DND-41 (cell line): ENCODE measurements around the gene WDR7.

ENCODE experiments used
- ATAC-seq: fragments of 200-7000 bp; cut with Tn5 transposase; 3 replicates; pipeline ENCODE4 v1.9.1; 2021; ENCODE audit warnings: low read depth; ENCODE audit not compliant: insufficient read depth
- DNase-seq: peaks from one replicate; pipeline ENCODE4 v3.0.0-alpha.2; 2020
- H2AFZ ChIP-seq: 2 replicates; pipeline ENCODE4 v1.6.0; 2012; ENCODE audit warnings: low read depth, low read length
- H3K27ac ChIP-seq: 2 replicates; pipeline ENCODE4 v1.5.1; 2012; ENCODE audit warnings: low read length, inconsistent platforms
- H3K27me3 ChIP-seq: fragments of 200-600 bp; sonication (generic); 2 replicates; pipeline ENCODE4 v1.6.0; 2012; ENCODE audit warnings: low read length, mild to moderate bottlenecking, inconsistent platforms; ENCODE audit not compliant: insufficient read depth, poor library complexity
- H3K36me3 ChIP-seq: 2 replicates; pipeline ENCODE4 v1.5.1; 2012; ENCODE audit warnings: low read length, inconsistent platforms; ENCODE audit not compliant: insufficient read depth
- H3K4me1 ChIP-seq: 2 replicates; pipeline ENCODE4 v1.5.1; 2012; ENCODE audit warnings: mild to moderate bottlenecking, low read length; ENCODE audit not compliant: insufficient read depth
- H3K4me2 ChIP-seq: 2 replicates; pipeline ENCODE4 v1.6.0; 2012; ENCODE audit warnings: mild to moderate bottlenecking, moderate library complexity, low read length, inconsistent platforms; ENCODE audit not compliant: insufficient read depth
- H3K4me3 ChIP-seq, 2 experiments: fragments of 200-600 bp in 1 of 2; shearing (Covaris generic) in 1 of 2; 2 replicates each; pipeline ENCODE4 v1.5.1; 2012 to 2016; ENCODE audit warnings: inconsistent platforms in 2 of 2, low read length in 2 of 2, mild to moderate bottlenecking in 2 of 2, low read depth in 1 of 2, moderate library complexity in 1 of 2
- H3K79me2 ChIP-seq: 2 replicates; pipeline ENCODE4 v1.6.0; 2012; ENCODE audit warnings: low read length, inconsistent platforms; ENCODE audit not compliant: insufficient read depth
- H3K9ac ChIP-seq: 2 replicates; pipeline ENCODE4 v1.6.0; 2012; ENCODE audit warnings: low read depth, mild to moderate bottlenecking, inconsistent platforms, low read length, moderate library complexity
- H3K9me3 ChIP-seq: 2 replicates; pipeline ENCODE4 v1.5.1; 2012; ENCODE audit warnings: low read length, moderate library complexity, mild to moderate bottlenecking, inconsistent platforms; ENCODE audit not compliant: insufficient read depth, severe bottlenecking
- H4K20me1 ChIP-seq: 2 replicates; pipeline ENCODE4 v1.6.0; 2012; ENCODE audit warnings: low read length; ENCODE audit not compliant: insufficient read depth
- EZH2 ChIP-seq: IDR thresholded peaks from 3 replicates; pipeline ENCODE4 v1.6.1; 2012; ENCODE audit warnings: borderline replicate concordance, low read depth, mild to moderate bottlenecking, moderate library complexity, low read length, inconsistent platforms; ENCODE audit not compliant: severe bottlenecking
- TF ChIP-seq, protein P1 (sequence below): IDR thresholded peaks from 2 replicates; pipeline ENCODE4 v1.5.1; 2012; ENCODE audit warnings: borderline replicate concordance, low read length, moderate library complexity, mild to moderate bottlenecking; ENCODE audit not compliant: poor library complexity, severe bottlenecking; ENCODE audit errors: extremely low read depth

The WDR7 gene

DNA sequence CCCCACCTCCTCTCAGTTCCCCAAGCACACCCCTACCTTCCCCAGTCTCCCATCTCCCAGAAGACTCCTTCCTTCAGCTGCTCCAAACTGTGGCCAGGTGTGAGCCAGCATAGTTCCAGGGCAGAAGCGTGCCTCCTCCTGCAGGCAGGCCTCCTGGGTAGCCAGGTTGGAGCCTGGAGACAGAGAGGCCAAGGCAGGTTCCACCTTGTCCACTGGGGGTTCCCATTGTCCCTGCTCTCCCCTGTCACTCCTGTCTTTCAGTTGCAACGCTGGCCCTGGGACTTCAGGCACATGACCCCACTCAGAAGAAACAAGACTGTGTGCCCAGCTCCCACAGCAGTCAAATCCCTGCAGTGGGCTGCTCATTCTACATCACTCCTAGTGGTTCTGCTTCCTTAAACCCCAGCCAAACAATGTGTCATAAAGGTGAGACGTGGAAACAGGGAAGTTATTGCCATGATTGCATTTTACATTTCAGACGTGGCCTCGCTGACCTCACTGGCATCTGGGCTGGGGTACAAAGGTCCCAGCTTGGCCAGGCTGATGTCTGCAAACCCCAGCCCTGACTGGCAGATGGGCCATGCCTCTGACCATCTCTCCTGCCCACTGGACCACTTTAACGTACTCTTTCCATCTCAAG, 399.3 kb downstream of the WDR7 start:
- Histone ChIP-seq H3K4me1 (no peaks in the 10 kb centered on the region), H2AFZ (no peak overlapping the region), H3K4me3 (no peak overlapping the region), H3K79me2 (no peaks in the 10 kb centered on the region), H3K9ac (no peak overlapping the region), H3K36me3 (no peaks in the 10 kb centered on the region), H3K27ac (no peak overlapping the region), H3K9me3 (no peaks in the 10 kb centered on the region), H3K4me2 (no peak overlapping the region), H3K27me3 (no peaks in the 10 kb centered on the region), H4K20me1 (no peaks in the 10 kb centered on the region)
- ATAC-seq: no peak
- TF ChIP-seq, protein P1, sequence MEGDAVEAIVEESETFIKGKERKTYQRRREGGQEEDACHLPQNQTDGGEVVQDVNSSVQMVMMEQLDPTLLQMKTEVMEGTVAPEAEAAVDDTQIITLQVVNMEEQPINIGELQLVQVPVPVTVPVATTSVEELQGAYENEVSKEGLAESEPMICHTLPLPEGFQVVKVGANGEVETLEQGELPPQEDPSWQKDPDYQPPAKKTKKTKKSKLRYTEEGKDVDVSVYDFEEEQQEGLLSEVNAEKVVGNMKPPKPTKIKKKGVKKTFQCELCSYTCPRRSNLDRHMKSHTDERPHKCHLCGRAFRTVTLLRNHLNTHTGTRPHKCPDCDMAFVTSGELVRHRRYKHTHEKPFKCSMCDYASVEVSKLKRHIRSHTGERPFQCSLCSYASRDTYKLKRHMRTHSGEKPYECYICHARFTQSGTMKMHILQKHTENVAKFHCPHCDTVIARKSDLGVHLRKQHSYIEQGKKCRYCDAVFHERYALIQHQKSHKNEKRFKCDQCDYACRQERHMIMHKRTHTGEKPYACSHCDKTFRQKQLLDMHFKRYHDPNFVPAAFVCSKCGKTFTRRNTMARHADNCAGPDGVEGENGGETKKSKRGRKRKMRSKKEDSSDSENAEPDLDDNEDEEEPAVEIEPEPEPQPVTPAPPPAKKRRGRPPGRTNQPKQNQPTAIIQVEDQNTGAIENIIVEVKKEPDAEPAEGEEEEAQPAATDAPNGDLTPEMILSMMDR: no peak
- no peak for TF ChIP-seq EZH2
- no peak for DNase-seq

- Histone ChIP-seq H4K20me1 (no peaks in the 10 kb centered on the region), H3K4me3 (no peak overlapping the region), H3K4me1 (no peaks in the 10 kb centered on the region), H3K4me2 (no peak overlapping the region), H3K27ac (no peak overlapping the region), H3K9ac (no peak overlapping the region), H3K36me3 (no peaks in the 10 kb centered on the region), H3K9me3 (peaks cover 3% of the 10 kb centered on the region), H2AFZ (no peak overlapping the region), H3K27me3 (no peaks in the 10 kb centered on the region), H3K79me2 (no peaks in the 10 kb centered on the region)
- TF ChIP-seq, protein P1: no peak
- TF ChIP-seq EZH2: no peak
- ATAC-seq (no peak), DNase-seq (no peak)
Observed at GRCh38 chr18:57051021-57051656, 400.0 kb downstream of the WDR7 start.

- H3K9ac ChIP-seq: no peak overlapping the region
- DNase-seq (no peak), ATAC-seq (no peak)
- no peak overlapping the region for H3K27ac ChIP-seq
- no peaks in the 10 kb centered on the region for H3K4me1 ChIP-seq
- H3K36me3 ChIP-seq: no peaks in the 10 kb centered on the region
- no peak overlapping the region for H3K4me3 ChIP-seq
- H3K27me3 ChIP-seq: no peaks in the 10 kb centered on the region
- no peaks in the 10 kb centered on the region for H4K20me1 ChIP-seq
- H3K4me2 ChIP-seq: no peak overlapping the region
- H3K9me3 ChIP-seq: peaks cover 3% of the 10 kb centered on the region
- no peaks in the 10 kb centered on the region for H3K79me2 ChIP-seq
- TF ChIP-seq, protein P1: no peak
- TF ChIP-seq EZH2: no peak
- H2AFZ ChIP-seq: no peak overlapping the region
Observed at GRCh38 chr18:57051657-57052044, 400.5 kb downstream of the WDR7 start.
